Upper lobe of right lung (tissue), 1 donor: ENCODE measurements around the gene CFAP68. TPM values are rescaled to one million over a fixed set of nuclear protein-coding genes. Genes with fewer than 3 reads are reported as not detected.
A peak's percentile ranks its signal among the peaks of the same experiment; 100 is the strongest.

ENCODE experiments used
- ATAC-seq: fragments of 200-7000 bp; cut with Tn5 transposase; one replicate; pipeline ENCODE4 v1.9.1; 2020; ENCODE audit warnings: mild to moderate bottlenecking, moderate library complexity
- DNase-seq: peaks from one replicate; pipeline ENCODE4 v3.0.0-alpha.2; 2020
- H3K27ac ChIP-seq: fragments of 200-600 bp; one replicate; pipeline ENCODE4 v1.8.0; 2022
- H3K27me3 ChIP-seq: fragments of 200-600 bp; one replicate; pipeline ENCODE4 v1.8.0; 2022; ENCODE audit warnings: mild to moderate bottlenecking
- H3K36me3 ChIP-seq: fragments of 200-600 bp; one replicate; pipeline ENCODE4 v1.8.0; 2022
- H3K4me1 ChIP-seq: fragments of 200-600 bp; one replicate; pipeline ENCODE4 v1.8.0; 2022
- H3K4me3 ChIP-seq: fragments of 200-600 bp; one replicate; pipeline ENCODE4 v1.8.0; 2022; ENCODE audit warnings: mild to moderate bottlenecking
- H3K9me3 ChIP-seq: fragments of 200-600 bp; one replicate; pipeline ENCODE4 v1.8.0; 2022
- CTCF ChIP-seq: fragments of 200-600 bp; IDR thresholded peaks from one replicate; pipeline ENCODE4 v1.8.0; 2022; ENCODE audit warnings: antibody characterized with exemption
- intact Hi-C: fragments of 100-400 bp; cut with DNase I; formaldehyde crosslinking; loops from one replicate; pipeline ENCODE4 v1.11.0; 2022
- total RNA-seq: library from RNA; stranded (reverse); fragmentation: NEBNext Ultra II Directional; extraction: Animal tissue kit (Norgen Biotek cat#: 25700); gene quantifications from one replicate; pipeline ENCODE4 v1.2.1, GENCODE V29; 2021
- donor health status: DM: no; HTN: yes; CAD: no; lungs with severe emphysema.

CFAP68 gene
- total RNA-seq, 1 donor from 2014 or later: 20.0 TPM

- Histone ChIP-seq H3K4me1 (peaks cover 19% of the 10 kb centered on the region), H3K9me3 (no peaks in the 10 kb centered on the region), H3K27ac (no peak overlapping the region), H3K4me3 (no peak overlapping the region), H3K27me3 (no peaks in the 10 kb centered on the region), H3K36me3 (peaks cover 43% of the 10 kb centered on the region)
- no peak for DNase-seq
- intact Hi-C loops: loop anchor here (10.0 kb wide), 1 partner anchor 242 kb away; no protein-coding TSS in a partner anchor
- no peak for TF ChIP-seq CTCF
- peak; percentile 68 for ATAC-seq
These were observed 42.6 kb upstream of the CFAP68 start for GRCh38 chr11:111836721-111837120.

GRCh38 chr11:111837366-111837891 lies 41.9 kb upstream of the CFAP68 start:
- Histone ChIP-seq H3K4me1 (peaks cover 19% of the 10 kb centered on the region), H3K9me3 (no peaks in the 10 kb centered on the region), H3K27me3 (no peaks in the 10 kb centered on the region), H3K27ac (no peak overlapping the region), H3K4me3 (no peak overlapping the region), H3K36me3 (peaks cover 43% of the 10 kb centered on the region)
- intact Hi-C loops: loop anchor here (10.0 kb wide), 1 partner anchor 243 kb away; no protein-coding TSS in a partner anchor
- no peak for TF ChIP-seq CTCF
- DNase-seq (no peak), ATAC-seq (no peak)

- Histone ChIP-seq H3K27ac (no peak overlapping the region), H3K4me1 (peaks cover 17% of the 10 kb centered on the region), H3K4me3 (no peak overlapping the region), H3K36me3 (peaks cover 43% of the 10 kb centered on the region), H3K9me3 (no peaks in the 10 kb centered on the region), H3K27me3 (no peaks in the 10 kb centered on the region)
- TF ChIP-seq CTCF: no peak
- intact Hi-C loops: loop anchor here (10.0 kb wide), 1 partner anchor 243 kb away; no protein-coding TSS in a partner anchor
- DNase-seq (no peak), ATAC-seq (no peak)
These were observed 41.3 kb upstream of the CFAP68 start for GRCh38 chr11:111838054-111838453.

- Histone ChIP-seq H3K27ac (no peak overlapping the region), H3K4me1 (peaks cover 13% of the 10 kb centered on the region), H3K9me3 (no peaks in the 10 kb centered on the region), H3K27me3 (no peaks in the 10 kb centered on the region), H3K4me3 (no peak overlapping the region), H3K36me3 (peaks cover 41% of the 10 kb centered on the region)
- DNase-seq: no peak
- no peak for ATAC-seq
- no peak for TF ChIP-seq CTCF
- intact Hi-C loops: loop anchor here (10.0 kb wide), 2 partner anchors 65 to 275 kb away; no protein-coding TSS in a partner anchor
These were observed 39.2 kb upstream of the CFAP68 start for GRCh38 chr11:111840143-111840542.

- peak; percentile 86 for DNase-seq
- TF ChIP-seq CTCF: peak; percentile 93
- intact Hi-C loops: loop anchor here (10.0 kb wide), 2 partner anchors 67 to 277 kb away; no protein-coding TSS in a partner anchor
- H3K4me1 ChIP-seq: peaks cover 11% of the 10 kb centered on the region
- H3K36me3 ChIP-seq: peaks cover 36% of the 10 kb centered on the region
- H3K27ac ChIP-seq: peak overlapping the region; percentile 1
- H3K4me3 ChIP-seq: no peak overlapping the region
- H3K27me3 ChIP-seq: no peaks in the 10 kb centered on the region
- peak; percentile 97 for ATAC-seq
- no peaks in the 10 kb centered on the region for H3K9me3 ChIP-seq
These were observed 37.8 kb upstream of the CFAP68 start for GRCh38 chr11:111841370-111842053.
